ENCODE data around the gene LRP1B.

Gene LRP1B

DNA sequence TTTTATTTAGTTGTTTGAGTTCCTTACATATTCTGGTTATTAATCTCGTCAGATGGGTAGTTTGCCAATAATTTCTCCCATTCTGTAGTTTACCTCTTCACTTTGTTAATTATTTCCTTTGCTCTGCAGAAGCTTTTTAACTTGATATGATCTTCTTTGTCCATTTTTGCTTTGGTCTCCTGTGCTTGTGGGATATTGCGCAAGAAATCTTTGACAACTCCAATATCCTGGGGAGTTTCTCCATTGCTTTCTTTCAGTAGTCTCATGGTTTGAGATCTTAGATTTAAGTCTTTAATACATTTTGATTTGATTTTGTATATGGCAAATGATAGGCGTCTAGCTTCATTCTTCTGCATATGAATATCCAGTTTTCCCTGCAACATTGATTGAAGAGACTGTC is 389.2 kb downstream of the LRP1B start:
- ATAC-seq (ENCODE audit: insufficient read depth, low read depth) (no peak), DNase-seq (no peak)
- Histone ChIP-seq H2AFZ (ENCODE audit: low read depth, low read length) (no peak overlapping the region), H3K27me3 (ENCODE audit: insufficient read depth, low read length, poor library complexity) (no peaks in the 10 kb centered on the region), H4K20me1 (ENCODE audit: insufficient read depth, low read length) (no peaks in the 10 kb centered on the region), H3K4me3 (ENCODE audit: low read depth in 1 of 2, low read length in 2 of 2) (no peak overlapping the region), H3K4me1 (ENCODE audit: insufficient read depth, low read length) (no peaks in the 10 kb centered on the region), H3K9ac (ENCODE audit: low read depth, low read length) (no peak overlapping the region), H3K27ac (ENCODE audit: low read length) (no peak overlapping the region), H3K9me3 (ENCODE audit: insufficient read depth, low read length, severe bottlenecking) (no peaks in the 10 kb centered on the region), H3K4me2 (ENCODE audit: insufficient read depth, low read length) (no peak overlapping the region), H3K36me3 (ENCODE audit: insufficient read depth, low read length) (no peaks in the 10 kb centered on the region), H3K79me2 (ENCODE audit: insufficient read depth, low read length) (no peaks in the 10 kb centered on the region)
- TF ChIP-seq EZH2 (IDR thresholded peaks at IDR 0.05; ENCODE audit: borderline replicate concordance, low read depth, low read length, severe bottlenecking), result no peak
- TF ChIP-seq, protein P1, sequence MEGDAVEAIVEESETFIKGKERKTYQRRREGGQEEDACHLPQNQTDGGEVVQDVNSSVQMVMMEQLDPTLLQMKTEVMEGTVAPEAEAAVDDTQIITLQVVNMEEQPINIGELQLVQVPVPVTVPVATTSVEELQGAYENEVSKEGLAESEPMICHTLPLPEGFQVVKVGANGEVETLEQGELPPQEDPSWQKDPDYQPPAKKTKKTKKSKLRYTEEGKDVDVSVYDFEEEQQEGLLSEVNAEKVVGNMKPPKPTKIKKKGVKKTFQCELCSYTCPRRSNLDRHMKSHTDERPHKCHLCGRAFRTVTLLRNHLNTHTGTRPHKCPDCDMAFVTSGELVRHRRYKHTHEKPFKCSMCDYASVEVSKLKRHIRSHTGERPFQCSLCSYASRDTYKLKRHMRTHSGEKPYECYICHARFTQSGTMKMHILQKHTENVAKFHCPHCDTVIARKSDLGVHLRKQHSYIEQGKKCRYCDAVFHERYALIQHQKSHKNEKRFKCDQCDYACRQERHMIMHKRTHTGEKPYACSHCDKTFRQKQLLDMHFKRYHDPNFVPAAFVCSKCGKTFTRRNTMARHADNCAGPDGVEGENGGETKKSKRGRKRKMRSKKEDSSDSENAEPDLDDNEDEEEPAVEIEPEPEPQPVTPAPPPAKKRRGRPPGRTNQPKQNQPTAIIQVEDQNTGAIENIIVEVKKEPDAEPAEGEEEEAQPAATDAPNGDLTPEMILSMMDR (IDR thresholded peaks at IDR 0.05; ENCODE audit: borderline replicate concordance, extremely low read depth, low read length, poor library complexity, severe bottlenecking), result no peak

DNA sequence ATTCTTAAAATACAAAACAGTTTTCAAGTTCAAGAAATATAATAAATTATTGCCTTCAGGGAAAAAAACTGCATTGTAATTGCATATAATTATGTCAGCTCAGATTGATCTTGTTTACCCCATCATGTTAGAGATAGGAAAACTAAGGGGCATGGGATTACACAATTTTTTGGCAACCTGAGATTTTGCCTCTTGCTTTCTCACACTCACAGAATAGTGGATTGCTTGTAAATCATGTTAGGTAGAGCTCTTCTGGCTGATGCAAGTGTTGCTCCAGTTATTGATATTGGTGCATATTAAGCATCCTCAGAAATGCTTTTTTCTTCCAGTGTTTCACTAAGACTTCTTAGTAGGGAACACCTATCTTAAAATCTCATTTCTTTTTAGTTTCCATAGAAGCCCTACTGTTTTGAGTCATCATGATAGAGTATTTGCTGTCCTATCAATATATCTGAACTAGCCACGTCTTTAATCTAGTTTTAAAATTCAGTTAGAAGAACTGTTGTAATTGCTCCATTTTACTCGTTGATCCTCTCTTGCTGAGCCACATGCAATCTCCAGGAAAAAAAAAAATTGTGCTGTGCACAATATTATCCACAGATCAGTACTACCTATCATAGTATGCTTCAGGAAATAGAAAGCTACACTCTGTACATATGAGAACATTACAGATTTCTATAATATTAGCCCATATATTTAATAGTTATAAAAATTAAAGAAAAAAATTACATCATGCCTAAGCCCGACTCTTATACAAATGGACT is 393.1 kb downstream of the LRP1B start:
- Histone ChIP-seq H3K9ac (ENCODE audit: low read depth, low read length) (no peak overlapping the region), H3K9me3 (ENCODE audit: insufficient read depth, low read length, severe bottlenecking) (no peaks in the 10 kb centered on the region), H3K27me3 (ENCODE audit: insufficient read depth, low read length, poor library complexity) (no peaks in the 10 kb centered on the region), H4K20me1 (ENCODE audit: insufficient read depth, low read length) (no peaks in the 10 kb centered on the region), H3K27ac (ENCODE audit: low read length) (no peak overlapping the region), H3K36me3 (ENCODE audit: insufficient read depth, low read length) (no peaks in the 10 kb centered on the region), H3K79me2 (ENCODE audit: insufficient read depth, low read length) (no peaks in the 10 kb centered on the region), H3K4me2 (ENCODE audit: insufficient read depth, low read length) (no peak overlapping the region), H3K4me3 (ENCODE audit: low read depth in 1 of 2, low read length in 2 of 2) (no peak overlapping the region), H2AFZ (ENCODE audit: low read depth, low read length) (no peak overlapping the region), H3K4me1 (ENCODE audit: insufficient read depth, low read length) (no peaks in the 10 kb centered on the region)
- DNase-seq (no peak), ATAC-seq (ENCODE audit: insufficient read depth, low read depth) (no peak)
- TF ChIP-seq, protein P1 (IDR thresholded peaks at IDR 0.05; ENCODE audit: borderline replicate concordance, extremely low read depth, low read length, poor library complexity, severe bottlenecking), result no peak
- no peak for TF ChIP-seq EZH2 (IDR thresholded peaks at IDR 0.05; ENCODE audit: borderline replicate concordance, low read depth, low read length, severe bottlenecking)

DNA sequence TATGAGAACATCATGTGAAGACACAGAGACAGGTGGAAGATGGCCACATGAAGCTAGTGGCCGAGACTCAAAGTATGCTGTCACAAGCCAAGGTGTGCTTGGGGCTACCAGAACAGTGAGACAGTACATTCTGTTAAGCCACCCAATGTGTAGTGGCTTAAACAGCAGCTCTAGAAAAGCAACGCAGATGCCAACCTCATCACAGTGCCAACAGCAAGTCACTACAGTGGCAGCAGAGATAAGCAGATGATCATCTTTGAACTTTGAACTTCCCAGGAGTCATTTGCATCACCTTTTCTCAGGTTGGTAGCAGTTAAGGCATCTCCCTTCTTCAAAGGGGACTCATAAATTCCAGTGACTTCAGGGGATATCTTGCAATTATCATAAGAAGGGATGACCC is 394.4 kb downstream of the LRP1B start:
- no peaks in the 10 kb centered on the region for H3K79me2 ChIP-seq (ENCODE audit: insufficient read depth, low read length)
- TF ChIP-seq EZH2 (IDR thresholded peaks at IDR 0.05; ENCODE audit: borderline replicate concordance, low read depth, low read length, severe bottlenecking), result no peak
- TF ChIP-seq, protein P1 (IDR thresholded peaks at IDR 0.05; ENCODE audit: borderline replicate concordance, extremely low read depth, low read length, poor library complexity, severe bottlenecking), result no peak

More for the DNA sequence above, 394.4 kb downstream of the LRP1B start:
- Histone ChIP-seq H3K4me3 (ENCODE audit: low read depth in 1 of 2, low read length in 2 of 2) (no peak overlapping the region), H3K9ac (ENCODE audit: low read depth, low read length) (no peak overlapping the region), H3K27me3 (ENCODE audit: insufficient read depth, low read length, poor library complexity) (no peaks in the 10 kb centered on the region), H3K4me2 (ENCODE audit: insufficient read depth, low read length) (no peak overlapping the region), H3K27ac (ENCODE audit: low read length) (no peak overlapping the region), H3K36me3 (ENCODE audit: insufficient read depth, low read length) (no peaks in the 10 kb centered on the region), H3K4me1 (ENCODE audit: insufficient read depth, low read length) (no peaks in the 10 kb centered on the region), H4K20me1 (ENCODE audit: insufficient read depth, low read length) (no peaks in the 10 kb centered on the region), H2AFZ (ENCODE audit: low read depth, low read length) (no peak overlapping the region), H3K9me3 (ENCODE audit: insufficient read depth, low read length, severe bottlenecking) (no peaks in the 10 kb centered on the region)
- ATAC-seq (ENCODE audit: insufficient read depth, low read depth) (no peak), DNase-seq (no peak)

All from DND-41 (cell line).